RKO (cell line): ENCODE measurements around the gene NEURL1B.

Experiments
- DNase-seq: peaks from one replicate; pipeline ENCODE4 v3.0.0-alpha.2; 2016; ENCODE audit warnings: low spot score

The NEURL1B gene

GRCh38 chr5:172678902-172679301 lies 37.8 kb downstream of the NEURL1B start:
- DNase-seq: no peak

- DNase-seq: no peak
Measured at GRCh38 chr5:172679628-172680212, 38.7 kb downstream of the NEURL1B start.

- no peak for DNase-seq
Measured at GRCh38 chr5:172680921-172681320, 39.9 kb downstream of the NEURL1B start.

GRCh38 chr5:172681421-172681820 lies 40.4 kb downstream of the NEURL1B start:
- no peak for DNase-seq

- no peak for DNase-seq
Measured at GRCh38 chr5:172683264-172683644, 42.2 kb downstream of the NEURL1B start.

GRCh38 chr5:172683645-172684471 lies 42.8 kb downstream of the NEURL1B start:
- DNase-seq: no peak

- DNase-seq: no peak
Measured at GRCh38 chr5:172685091-172685490, 44.0 kb downstream of the NEURL1B start.

GRCh38 chr5:172686111-172686510 lies 45.0 kb downstream of the NEURL1B start:
- DNase-seq: no peak

GRCh38 chr5:172686539-172687390 lies 45.7 kb downstream of the NEURL1B start:
- no peak for DNase-seq

GRCh38 chr5:172687940-172688339 lies 46.9 kb downstream of the NEURL1B start:
- DNase-seq: no peak

GRCh38 chr5:172688349-172689217 lies 47.5 kb downstream of the NEURL1B start:
- DNase-seq: no peak

- no peak for DNase-seq
Measured at GRCh38 chr5:172689218-172689572, 48.1 kb downstream of the NEURL1B start.

GRCh38 chr5:172689801-172690200 lies 48.7 kb downstream of the NEURL1B start:
- no peak for DNase-seq

- no peak for DNase-seq
Measured at GRCh38 chr5:172690258-172691075, 49.4 kb downstream of the NEURL1B start.

GRCh38 chr5:172691886-172692285 lies 50.8 kb downstream of the NEURL1B start:
- DNase-seq: no peak

- DNase-seq: no peak
Measured at GRCh38 chr5:172692451-172692850, 51.4 kb downstream of the NEURL1B start.

- no peak for DNase-seq
Measured at GRCh38 chr5:172692981-172693380, 51.9 kb downstream of the NEURL1B start.

GRCh38 chr5:172694061-172694460 lies 53.0 kb downstream of the NEURL1B start:
- DNase-seq: no peak

GRCh38 chr5:172694541-172694940 lies 53.5 kb downstream of the NEURL1B start:
- no peak for DNase-seq

GRCh38 chr5:172695232-172696054 lies 54.4 kb downstream of the NEURL1B start:
- no peak for DNase-seq
